OCI-LY7 (cell line): ENCODE results near the gene RPRD1B. TPM values are rescaled to one million over a fixed set of nuclear protein-coding genes. Genes with fewer than 3 reads are reported as not detected.
"Not testable (repeated sequence)": the region's sequence is repeated elsewhere in the genome, so short reads cannot be mapped to it uniquely, and the experiment has no call there.

Experiments used
- BruUV-seq: library from RNA; stranded (reverse); fragments of 400-500 nt; replicated peaks from 2 replicates; lab custom pipeline; 2021; lab: Mats Ljungman, UMichigan
- CTCF ChIA-PET: fragments of 300-600 bp; sonication (Branson Sonifier 250); formaldehyde crosslinking; loops from one replicate; lab custom pipeline; 2022; ENCODE audit warnings: antibody characterized with exemption; ENCODE audit not compliant: unreplicated experiment; lab: Charles Lee
- POLR2A ChIA-PET: fragments of 300-600 bp; sonication (Branson Sonifier 250); formaldehyde crosslinking; loops from one replicate; lab custom pipeline; 2022; ENCODE audit warnings: antibody characterized with exemption; lab: Charles Lee
- DNase-seq: peaks from one replicate; pipeline ENCODE4 v3.0.0-alpha.2; 2015; ENCODE audit warnings: low spot score
- H2AFZ ChIP-seq: fragments of 200-600 bp; sonication (generic), shearing (Covaris generic); 2 replicates; pipeline ENCODE4 v1.6.1; 2014; ENCODE audit warnings: mild to moderate bottlenecking, antibody characterized with exemption, low read length, moderate library complexity
- H3K27ac ChIP-seq: fragments of 200-600 bp; sonication (generic); 2 replicates; pipeline ENCODE4 v1.5.1; 2014; ENCODE audit warnings: mixed run types, low read depth, mild to moderate bottlenecking, moderate library complexity, low read length, inconsistent platforms; ENCODE audit not compliant: poor library complexity, severe bottlenecking
- H3K36me3 ChIP-seq: fragments of 200-600 bp; sonication (generic); 2 replicates; pipeline ENCODE4 v1.6.1; 2014; ENCODE audit warnings: mild to moderate bottlenecking, antibody characterized with exemption, low read length, moderate library complexity, mixed read lengths; ENCODE audit not compliant: insufficient read depth
- H3K4me1 ChIP-seq: fragments of 200-600 bp; sonication (generic); 2 replicates; pipeline ENCODE4 v1.5.1; 2014; ENCODE audit warnings: mild to moderate bottlenecking, low read length; ENCODE audit not compliant: insufficient read depth, poor library complexity, severe bottlenecking
- H3K4me2 ChIP-seq: fragments of 200-600 bp; sonication (generic); 2 replicates; pipeline ENCODE4 v1.6.1; 2014; ENCODE audit warnings: mild to moderate bottlenecking, low read length
- H3K4me3 ChIP-seq: fragments of 200-600 bp; sonication (generic); 2 replicates; pipeline ENCODE4 v1.5.1; 2014; ENCODE audit warnings: mild to moderate bottlenecking, low read depth, low read length; ENCODE audit not compliant: poor library complexity, severe bottlenecking
- H3K79me2 ChIP-seq: fragments of 200-600 bp; sonication (generic); 2 replicates; pipeline ENCODE4 v1.6.1; 2016; ENCODE audit warnings: low read depth, mild to moderate bottlenecking, low read length, moderate library complexity, mixed read lengths; ENCODE audit not compliant: insufficient read depth
- H3K9me2 ChIP-seq: fragments of 200-600 bp; sonication (generic); 2 replicates; pipeline ENCODE4 v1.6.1; 2016; ENCODE audit warnings: mild to moderate bottlenecking, low read length, mixed read lengths; ENCODE audit not compliant: insufficient read depth
- H3K9me3 ChIP-seq: fragments of 200-600 bp; sonication (generic); 2 replicates; pipeline ENCODE4 v1.6.1; 2014; ENCODE audit warnings: mild to moderate bottlenecking, mixed run types, low read length, mixed read lengths
- H4K20me1 ChIP-seq: fragments of 200-600 bp; sonication (generic); 2 replicates; pipeline ENCODE4 v1.6.1; 2014; ENCODE audit warnings: mild to moderate bottlenecking, antibody characterized with exemption, low read length, moderate library complexity, mixed read lengths; ENCODE audit not compliant: insufficient read depth
- CTCF ChIP-seq: fragments of 200-600 bp; sonication (generic); conservative IDR thresholded peaks from 2 replicates; pipeline ENCODE4 v1.5.1; 2014; ENCODE audit warnings: mild to moderate bottlenecking, antibody characterized with exemption, low read length, moderate library complexity, mixed read lengths
- EZH2phosphoT487 ChIP-seq: fragments of 200-600 bp; sonication (generic); IDR thresholded peaks from 2 replicates; pipeline ENCODE4 v1.6.1; 2018; ENCODE audit warnings: low read depth, borderline replicate concordance, mild to moderate bottlenecking, mixed run types, antibody characterized with exemption, low read length, moderate library complexity, mixed read lengths
- intact Hi-C: fragments of 100-400 bp; cut with micrococcal nuclease; formaldehyde crosslinking; loops from one replicate; pipeline ENCODE4 v1.10.0; 2022; ENCODE audit not compliant: unreplicated experiment
- total RNA-seq, 2 experiments: library from RNA; depleted of rRNA in 1 of 2; stranded (reverse); fragments of >200 nt in 1 of 2; shearing (Covaris generic) in 1 of 2; gene quantifications; 2 replicates each; pipeline ENCODE4 v1.2.3, GENCODE V29; 2014 to 2022

RPRD1B gene
- total RNA-seq, 2 experiments from 2014 or later: 45.6 to 67.9 TPM

GRCh38 chr20:38007526-38007925 is 26.0 kb upstream of the RPRD1B start:
- CTCF ChIA-PET: no interaction called here
- intact Hi-C loops: no loop called here

GRCh38 chr20:38008233-38008944 is 25.2 kb upstream of the RPRD1B start:
- H2AFZ ChIP-seq: no peak overlapping the region
- CTCF ChIA-PET: no interaction called here
- H3K4me2 ChIP-seq: no peak overlapping the region
- no peaks in the 10 kb centered on the region for H3K4me1 ChIP-seq
- H3K27ac ChIP-seq: no peak overlapping the region
- 0 out of 2 replicates have a peak, but pooled peaks cover 7% of the 10 kb centered on the region for H4K20me1 ChIP-seq
- H3K4me3 ChIP-seq: no peak overlapping the region
- no peak for TF ChIP-seq EZH2phosphoT487
- BruUV-seq: no TSS peak
- H3K36me3 ChIP-seq: peaks cover 78% of the 10 kb centered on the region
- POLR2A ChIA-PET: interaction anchor here (0.6 to 1.6 kb wide), 3 partner anchors 9 to 49 kb away, joined by 3 to 4 read pairs (median 4); no protein-coding TSS in a partner anchor
- no peaks in the 10 kb centered on the region for H3K9me2 ChIP-seq
- H3K79me2 ChIP-seq: peaks cover 4% of the 10 kb centered on the region; the same call in 1 of the 2 replicates
- no peaks in the 10 kb centered on the region for H3K9me3 ChIP-seq
- intact Hi-C loops: no loop called here
- DNase-seq: no peak

More at GRCh38 chr20:38007526-38007925, 26.0 kb upstream of the RPRD1B start:
- Histone ChIP-seq H3K27ac (no peak overlapping the region), H3K4me2 (no peak overlapping the region), H3K9me3 (no peaks in the 10 kb centered on the region), H3K9me2 (no peaks in the 10 kb centered on the region), H4K20me1 (0 out of 2 replicates have a peak, but pooled peaks cover 7% of the 10 kb centered on the region), H3K4me1 (no peaks in the 10 kb centered on the region), H3K4me3 (no peak overlapping the region), H3K79me2 (peaks cover 4% of the 10 kb centered on the region; the same call in 1 of the 2 replicates), H2AFZ (no peak overlapping the region), H3K36me3 (peaks cover 77% of the 10 kb centered on the region)
- POLR2A ChIA-PET: interaction anchor here (1.6 kb wide), 1 partner anchor 10 kb away, joined by 3 read pairs; no protein-coding TSS in a partner anchor
- no TSS peak for BruUV-seq
- no peak for TF ChIP-seq CTCF
- TF ChIP-seq EZH2phosphoT487: no peak
- no peak for DNase-seq

- CTCF ChIA-PET: not testable (repeated sequence)
- POLR2A ChIA-PET: interaction anchor here (0.6 to 1.5 kb wide), 2 partner anchors 12 to 18 kb away, joined by 3 to 4 read pairs; no protein-coding TSS in a partner anchor
These were observed 24.1 kb upstream of the RPRD1B start for GRCh38 chr20:38009416-38009815.

More at GRCh38 chr20:38009416-38009815, 24.1 kb upstream of the RPRD1B start:
- H3K4me3 ChIP-seq, H3K4me2 ChIP-seq, H2AFZ ChIP-seq, BruUV-seq, H3K9me2 ChIP-seq, H3K4me1 ChIP-seq, intact Hi-C loops, H3K27ac ChIP-seq, H3K79me2 ChIP-seq, H4K20me1 ChIP-seq, H3K9me3 ChIP-seq, DNase-seq: not testable (repeated sequence)
- peaks cover 81% of the 10 kb centered on the region for H3K36me3 ChIP-seq
